MM.1S (cell line): Measurements from ENCODE around the gene SV2B.

Experiments
- DNase-seq: peaks from one replicate; pipeline ENCODE4 v3.0.0-alpha.2; 2015
- H2AFZ ChIP-seq: fragments of 300-600 bp; sonication (generic); 2 replicates; pipeline ENCODE4 v1.6.0; 2016; ENCODE audit warnings: antibody characterized with exemption, low read length
- H3F3A ChIP-seq: fragments of 300-600 bp; sonication (generic); 2 replicates; pipeline ENCODE4 v1.6.1; 2016; ENCODE audit warnings: mild to moderate bottlenecking, antibody characterized with exemption, low read length, moderate library complexity, mixed read lengths; ENCODE audit not compliant: insufficient read depth
- H3K27ac ChIP-seq: fragments of 300-600 bp; sonication (generic); 2 replicates; pipeline ENCODE4 v1.5.1; 2016; ENCODE audit warnings: mild to moderate bottlenecking, low read length
- H3K27me3 ChIP-seq: fragments of 300-600 bp; sonication (generic); replicated peaks from 2 replicates; pipeline ENCODE4 v1.6.0; 2016; ENCODE audit warnings: low read length; ENCODE audit not compliant: insufficient read depth
- H3K36me3 ChIP-seq: fragments of 300-600 bp; sonication (generic); replicated peaks from 2 replicates; pipeline ENCODE4 v1.6.1; 2016; ENCODE audit warnings: mild to moderate bottlenecking, low read length, mixed read lengths; ENCODE audit not compliant: insufficient read depth
- H3K4me1 ChIP-seq: fragments of 300-600 bp; sonication (generic); 2 replicates; pipeline ENCODE4 v1.6.1; 2016; ENCODE audit warnings: low read length, mixed read lengths
- H3K4me2 ChIP-seq: fragments of 300-600 bp; sonication (generic); 2 replicates; pipeline ENCODE4 v1.6.0; 2016; ENCODE audit warnings: low read depth, low read length
- H3K4me3 ChIP-seq: fragments of 300-600 bp; sonication (generic); 2 replicates; pipeline ENCODE4 v1.5.1; 2016; ENCODE audit warnings: low read length, mixed read lengths
- H3K79me2 ChIP-seq: fragments of 300-600 bp; sonication (generic); 2 replicates; pipeline ENCODE4 v1.6.1; 2016; ENCODE audit warnings: mixed run types, low read length, mixed read lengths
- H3K9ac ChIP-seq: fragments of 300-600 bp; sonication (generic); 2 replicates; pipeline ENCODE4 v1.6.1; 2016; ENCODE audit warnings: low read length, mixed read lengths
- H3K9me2 ChIP-seq: fragments of 300-600 bp; sonication (generic); replicated peaks from 2 replicates; pipeline ENCODE4 v1.6.1; 2016; ENCODE audit warnings: mild to moderate bottlenecking, low read length, mixed read lengths; ENCODE audit not compliant: insufficient read depth
- H3K9me3 ChIP-seq: fragments of 300-600 bp; sonication (generic); replicated peaks from 2 replicates; pipeline ENCODE4 v1.6.1; 2016; ENCODE audit warnings: mild to moderate bottlenecking, low read length, mixed read lengths; ENCODE audit not compliant: insufficient read depth
- H4K20me1 ChIP-seq: fragments of 300-600 bp; sonication (generic); 2 replicates; pipeline ENCODE4 v1.6.1; 2016; ENCODE audit warnings: mild to moderate bottlenecking, low read length, moderate library complexity, mixed read lengths; ENCODE audit not compliant: insufficient read depth
- EZH2 ChIP-seq: fragments of 300-600 bp; sonication (generic); optimal IDR thresholded peaks from 2 replicates; pipeline ENCODE3; 2017; ENCODE audit warnings: low read depth, mild to moderate bottlenecking, antibody characterized with exemption, low read length, mixed read lengths
- EZH2phosphoT487 ChIP-seq: fragments of 300-600 bp; sonication (generic); IDR thresholded peaks from 2 replicates; pipeline ENCODE4 v1.6.1; 2018; ENCODE audit warnings: antibody characterized with exemption, low read length
- TF ChIP-seq, protein P1 (sequence below): fragments of 300-600 bp; sonication (generic); IDR thresholded peaks from 2 replicates; pipeline ENCODE4 v1.5.1; 2016; ENCODE audit warnings: antibody characterized with exemption, low read length, mixed read lengths

SV2B gene

DNA sequence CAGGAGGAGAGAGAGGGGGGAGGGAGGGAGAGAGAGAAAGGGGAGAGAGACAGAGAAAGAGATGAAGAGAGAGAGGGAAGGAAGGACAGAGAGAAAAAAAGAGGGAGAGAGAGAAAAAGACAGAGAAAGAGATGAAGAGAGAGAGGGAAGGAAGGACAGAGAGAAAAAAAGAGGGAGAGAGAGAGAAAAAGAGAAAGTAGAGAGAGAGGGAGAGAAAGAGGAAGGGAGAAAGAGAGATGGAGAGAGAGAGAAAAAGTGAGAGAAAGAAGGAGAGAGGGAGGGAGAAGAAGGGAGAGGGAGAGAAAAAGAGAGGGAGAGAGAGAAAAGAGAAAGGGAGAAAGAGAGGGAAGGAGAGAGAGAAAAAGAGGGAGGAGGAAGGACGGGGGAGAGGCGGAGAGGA, 204.2 kb downstream of the SV2B start:
- H3F3A ChIP-seq: no peaks in the 10 kb centered on the region
- DNase-seq: no peak
- no peak for TF ChIP-seq EZH2phosphoT487
- TF ChIP-seq, protein P1, sequence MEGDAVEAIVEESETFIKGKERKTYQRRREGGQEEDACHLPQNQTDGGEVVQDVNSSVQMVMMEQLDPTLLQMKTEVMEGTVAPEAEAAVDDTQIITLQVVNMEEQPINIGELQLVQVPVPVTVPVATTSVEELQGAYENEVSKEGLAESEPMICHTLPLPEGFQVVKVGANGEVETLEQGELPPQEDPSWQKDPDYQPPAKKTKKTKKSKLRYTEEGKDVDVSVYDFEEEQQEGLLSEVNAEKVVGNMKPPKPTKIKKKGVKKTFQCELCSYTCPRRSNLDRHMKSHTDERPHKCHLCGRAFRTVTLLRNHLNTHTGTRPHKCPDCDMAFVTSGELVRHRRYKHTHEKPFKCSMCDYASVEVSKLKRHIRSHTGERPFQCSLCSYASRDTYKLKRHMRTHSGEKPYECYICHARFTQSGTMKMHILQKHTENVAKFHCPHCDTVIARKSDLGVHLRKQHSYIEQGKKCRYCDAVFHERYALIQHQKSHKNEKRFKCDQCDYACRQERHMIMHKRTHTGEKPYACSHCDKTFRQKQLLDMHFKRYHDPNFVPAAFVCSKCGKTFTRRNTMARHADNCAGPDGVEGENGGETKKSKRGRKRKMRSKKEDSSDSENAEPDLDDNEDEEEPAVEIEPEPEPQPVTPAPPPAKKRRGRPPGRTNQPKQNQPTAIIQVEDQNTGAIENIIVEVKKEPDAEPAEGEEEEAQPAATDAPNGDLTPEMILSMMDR: no peak
- TF ChIP-seq EZH2: no peak
- H3K9me3 ChIP-seq: no peaks in the 10 kb centered on the region
- H3K79me2 ChIP-seq: no peaks in the 10 kb centered on the region
- no peak overlapping the region for H3K9ac ChIP-seq
- no peaks in the 10 kb centered on the region for H3K27me3 ChIP-seq
- H3K9me2 ChIP-seq: no peaks in the 10 kb centered on the region
- no peak overlapping the region for H3K27ac ChIP-seq
- H3K4me2 ChIP-seq: no peak overlapping the region
- H4K20me1 ChIP-seq: no peaks in the 10 kb centered on the region
- H3K4me1 ChIP-seq: no peaks in the 10 kb centered on the region
- no peaks in the 10 kb centered on the region for H3K36me3 ChIP-seq
- H2AFZ ChIP-seq: no peak overlapping the region
- no peak overlapping the region for H3K4me3 ChIP-seq

DNA sequence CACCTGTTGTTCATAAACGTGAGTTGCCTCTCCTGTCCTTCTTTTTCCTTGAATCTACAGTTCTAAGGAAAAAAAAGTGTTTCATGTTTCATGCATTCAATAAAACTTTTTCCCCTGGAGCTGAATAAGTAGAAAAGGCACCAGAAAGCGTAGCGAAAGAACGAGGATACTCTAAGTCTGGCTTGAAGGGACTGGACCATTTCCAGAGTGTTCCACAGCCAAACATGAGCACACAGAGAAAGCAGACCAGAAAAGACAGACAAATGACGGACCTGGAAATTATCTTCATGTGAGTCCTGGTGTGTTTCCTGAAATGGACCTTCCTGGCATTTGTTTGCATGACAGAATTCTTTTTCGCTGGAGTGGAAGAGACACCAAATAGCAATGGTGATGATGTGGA, 204.7 kb downstream of the SV2B start:
- TF ChIP-seq EZH2phosphoT487 (no peak), EZH2 (no peak)
- TF ChIP-seq, protein P1: no peak

DNA sequence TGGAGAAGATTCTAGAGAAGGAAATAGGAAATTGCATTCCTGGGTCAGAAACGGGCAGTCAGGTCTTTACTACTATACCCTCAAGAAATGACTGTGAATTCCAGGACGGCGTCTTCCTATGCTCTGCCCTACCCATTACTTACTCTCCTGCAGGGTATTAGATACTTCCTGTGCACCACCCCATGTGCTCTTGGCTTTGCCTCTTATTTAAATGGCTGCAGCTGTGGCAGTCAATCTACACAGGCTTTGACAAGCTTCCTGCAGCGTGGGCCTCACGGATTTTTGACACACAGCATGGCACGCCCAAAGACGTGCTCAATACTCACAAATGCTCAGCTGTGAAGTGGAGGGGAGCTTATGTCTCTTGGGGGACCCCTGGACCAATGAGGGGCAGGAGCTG, 206.1 kb downstream of the SV2B start:
- TF ChIP-seq EZH2: no peak
- no peak for TF ChIP-seq EZH2phosphoT487
- TF ChIP-seq, protein P1: no peak
- H3K27ac ChIP-seq: no peak overlapping the region
- no peak overlapping the region for H2AFZ ChIP-seq
- no peaks in the 10 kb centered on the region for H3K27me3 ChIP-seq
- no peak overlapping the region for H3K9ac ChIP-seq
- no peak overlapping the region for H3K4me3 ChIP-seq
- no peaks in the 10 kb centered on the region for H4K20me1 ChIP-seq
- no peaks in the 10 kb centered on the region for H3K9me2 ChIP-seq
- no peaks in the 10 kb centered on the region for H3K4me1 ChIP-seq
- no peaks in the 10 kb centered on the region for H3K9me3 ChIP-seq
- H3K4me2 ChIP-seq: no peak overlapping the region
- H3F3A ChIP-seq: no peaks in the 10 kb centered on the region
- H3K36me3 ChIP-seq: no peaks in the 10 kb centered on the region
- no peak for DNase-seq
- no peaks in the 10 kb centered on the region for H3K79me2 ChIP-seq

More for the DNA sequence above, 204.7 kb downstream of the SV2B start:
- no peak overlapping the region for H3K4me3 ChIP-seq
- H3K36me3 ChIP-seq: no peaks in the 10 kb centered on the region
- DNase-seq: no peak
- no peaks in the 10 kb centered on the region for H3K9me2 ChIP-seq
- no peak overlapping the region for H3K4me2 ChIP-seq
- no peaks in the 10 kb centered on the region for H3F3A ChIP-seq
- H3K27ac ChIP-seq: no peak overlapping the region
- no peaks in the 10 kb centered on the region for H4K20me1 ChIP-seq
- H3K4me1 ChIP-seq: no peaks in the 10 kb centered on the region
- H2AFZ ChIP-seq: no peak overlapping the region
- H3K9ac ChIP-seq: no peak overlapping the region
- H3K79me2 ChIP-seq: no peaks in the 10 kb centered on the region
- no peaks in the 10 kb centered on the region for H3K9me3 ChIP-seq
- no peaks in the 10 kb centered on the region for H3K27me3 ChIP-seq

DNA sequence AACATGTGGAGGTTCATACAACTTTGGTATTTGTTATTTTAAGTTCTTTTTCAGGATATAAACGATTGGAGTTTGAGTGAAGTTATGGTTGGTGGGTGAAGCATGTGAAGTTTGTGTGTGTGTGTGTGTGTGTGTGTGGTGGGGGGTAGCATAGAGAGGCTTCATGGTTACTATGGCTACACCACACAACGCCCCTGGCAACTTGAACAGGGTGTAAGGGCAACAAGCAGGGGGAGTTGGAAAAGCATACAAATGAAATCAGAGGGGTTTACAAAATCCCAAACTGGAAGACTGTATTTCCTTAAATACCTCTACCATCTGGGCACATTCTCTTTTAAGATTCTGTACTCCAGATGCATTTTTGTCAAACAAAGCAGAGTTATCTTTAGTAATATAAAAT, 207.5 kb downstream of the SV2B start:
- Histone ChIP-seq H3K27me3 (no peaks in the 10 kb centered on the region), H3K4me3 (no peak overlapping the region), H3K9me2 (no peaks in the 10 kb centered on the region), H3K9ac (no peak overlapping the region), H3K79me2 (no peaks in the 10 kb centered on the region), H3F3A (no peaks in the 10 kb centered on the region), H4K20me1 (no peaks in the 10 kb centered on the region), H3K4me1 (no peaks in the 10 kb centered on the region), H3K9me3 (no peaks in the 10 kb centered on the region), H3K27ac (no peak overlapping the region), H3K4me2 (no peak overlapping the region), H2AFZ (no peak overlapping the region), H3K36me3 (no peaks in the 10 kb centered on the region)
- no peak for DNase-seq
- TF ChIP-seq EZH2: no peak
- TF ChIP-seq EZH2phosphoT487: no peak
- TF ChIP-seq, protein P1: no peak
